GM12878 (cell line): ENCODE data around the gene MAP3K5. TPM values are rescaled to one million over a fixed set of nuclear protein-coding genes. Genes with fewer than 3 reads are reported as not detected.
A peak's percentile ranks its signal among the peaks of the same experiment; 100 is the strongest.

Experiments used
- ATAC-seq: fragments of 200-7000 bp; cut with Tn5 transposase; 3 replicates; pipeline ENCODE4 v1.9.1; 2020; ENCODE audit warnings: mild to moderate bottlenecking, moderate library complexity
- BruUV-seq: library from RNA; stranded (reverse); fragments of 400-500 nt; replicated peaks from 2 replicates; lab custom pipeline; 2021; lab: Mats Ljungman, UMichigan
- CTCF ChIA-PET: fragments of 300-600 bp; sonication (Branson Sonifier 250); formaldehyde crosslinking; extraction: SDS; loops from one replicate; lab custom pipeline; 2021; ENCODE audit warnings: inconsistent platforms; lab: Yijun Ruan, JAX
- POLR2A ChIA-PET: fragments of 350-600 bp; formaldehyde crosslinking; extraction: SDS; loops from one replicate; lab custom pipeline; 2021; ENCODE audit warnings: inconsistent platforms; lab: Charles Lee
- RAD21 ChIA-PET: fragments of 300-600 bp; sonication (Branson Sonifier 250); formaldehyde crosslinking; loops from one replicate; lab custom pipeline; 2023; ENCODE audit warnings: antibody characterized with exemption; ENCODE audit not compliant: unreplicated experiment; lab: Charles Lee
- SMC1A ChIA-PET: fragments of 300-600 bp; sonication (Branson Sonifier 250); formaldehyde crosslinking; loops from one replicate; lab custom pipeline; 2023; ENCODE audit not compliant: unreplicated experiment, uncharacterized antibody; lab: Charles Lee
- DNase-seq: peaks from one replicate; pipeline ENCODE4 v3.0.0-alpha.2; 2011; ENCODE audit warnings: low read depth, low spot score
- FAIRE-seq: peaks from 3 replicates; lab custom pipeline; 2011; peaks lifted over from hg19 to GRCh38; lab: Jason Lieb, UNC
- H2AFZ ChIP-seq: 2 replicates; pipeline ENCODE4 v1.6.0; 2011; ENCODE audit warnings: low read depth, low read length, control low read depth; ENCODE audit not compliant: control insufficient read depth
- H3K27ac ChIP-seq: 2 replicates; pipeline ENCODE4 v1.5.1; 2011; ENCODE audit warnings: control low read depth; ENCODE audit not compliant: control insufficient read depth, insufficient read depth
- H3K27me3 ChIP-seq, 2 experiments: replicated peaks in 1 of 2; 2 replicates each; pipeline versions ENCODE4 v1.6.0 to v1.6.1; 2011; ENCODE audit warnings: low read length in 1 of 2; ENCODE audit not compliant: control insufficient read depth in 2 of 2, insufficient read depth in 2 of 2
- H3K36me3 ChIP-seq, 2 experiments: 2 replicates each; pipeline ENCODE4 v1.5.1; 2011; ENCODE audit warnings: low read length in 1 of 2; ENCODE audit not compliant: control insufficient read depth in 2 of 2, insufficient read depth in 2 of 2
- H3K4me1 ChIP-seq: 2 replicates; pipeline ENCODE4 v1.6.1; 2011; ENCODE audit warnings: mild to moderate bottlenecking, low read length, moderate library complexity, mixed read lengths; ENCODE audit not compliant: control insufficient read depth, insufficient read depth
- H3K4me2 ChIP-seq: 2 replicates; pipeline ENCODE4 v1.6.0; 2011; ENCODE audit warnings: control low read depth; ENCODE audit not compliant: control insufficient read depth, insufficient read depth
- H3K4me3 ChIP-seq: fragments of 200-600 bp; sonication (generic); 2 replicates; pipeline ENCODE4 v1.5.1; 2016
- H3K79me2 ChIP-seq: 2 replicates; pipeline ENCODE4 v1.6.0; 2011; ENCODE audit warnings: low read length; ENCODE audit not compliant: control insufficient read depth, insufficient read depth
- H3K9ac ChIP-seq: 2 replicates; pipeline ENCODE4 v1.8.0; 2011; ENCODE audit warnings: low read length, control low read depth, mixed read lengths; ENCODE audit not compliant: control insufficient read depth, insufficient read depth
- H3K9me3 ChIP-seq: replicated peaks from 3 replicates; pipeline ENCODE4 v1.5.1; 2011; ENCODE audit warnings: mild to moderate bottlenecking, low read length; ENCODE audit not compliant: control insufficient read depth, insufficient read depth
- H4K20me1 ChIP-seq: 2 replicates; pipeline ENCODE4 v1.6.0; 2011; ENCODE audit not compliant: control insufficient read depth, insufficient read depth
- CREB1 ChIP-seq: IDR thresholded peaks from 2 replicates; pipeline ENCODE4 v1.6.1; 2012; ENCODE audit warnings: low read depth, mild to moderate bottlenecking, inconsistent platforms
- EED ChIP-seq: sonication (generic); IDR thresholded peaks from 2 replicates; pipeline ENCODE4 v1.6.1; 2016; ENCODE audit warnings: antibody characterized with exemption, low read depth
- IKZF1 ChIP-seq: fragments of 450-650 bp; conservative IDR thresholded peaks from 2 replicates; pipeline ENCODE4 v1.6.1; 2017; ENCODE audit warnings: antibody characterized with exemption, mild to moderate bottlenecking
- IRF4 ChIP-seq: IDR thresholded peaks from 2 replicates; pipeline ENCODE4 v1.6.1; 2011; ENCODE audit warnings: low read depth, low read length
- MTA2 ChIP-seq: fragments of 450-650 bp; IDR thresholded peaks from 2 replicates; pipeline ENCODE4 v1.6.1; 2016; ENCODE audit warnings: low read depth, mild to moderate bottlenecking, moderate library complexity
- PML ChIP-seq: IDR thresholded peaks from 2 replicates; pipeline ENCODE4 v1.6.1; 2012; ENCODE audit warnings: low read length, inconsistent platforms
- POLR2AphosphoS5 ChIP-seq: IDR thresholded peaks from 2 replicates; pipeline ENCODE4 v1.6.1; 2011; ENCODE audit warnings: mild to moderate bottlenecking, low read length, inconsistent platforms
- POU2F2 ChIP-seq: IDR thresholded peaks from 3 replicates; pipeline ENCODE4 v1.6.1; 2011; ENCODE audit warnings: low read depth, mild to moderate bottlenecking, low read length, borderline replicate concordance
- RUNX3 ChIP-seq: IDR thresholded peaks from 2 replicates; pipeline ENCODE4 v1.6.1; 2012; ENCODE audit warnings: low read length, inconsistent platforms
- SMAD5 ChIP-seq: IDR thresholded peaks from 2 replicates; pipeline ENCODE4 v1.6.1; 2016; ENCODE audit warnings: antibody characterized with exemption, low read depth
- SMC3 ChIP-seq: IDR thresholded peaks from 2 replicates; pipeline ENCODE4 v1.6.1; 2011; ENCODE audit warnings: low read length, improper control_type of control experiment, borderline replicate concordance
- SP1 ChIP-seq: IDR thresholded peaks from one replicate; pipeline ENCODE4 v1.6.1; 2011; ENCODE audit warnings: low read depth, low read length
- SPI1 ChIP-seq: IDR thresholded peaks from 2 replicates; pipeline ENCODE4 v1.6.1; 2011; ENCODE audit warnings: low read depth, mild to moderate bottlenecking, low read length, moderate library complexity, borderline replicate concordance; ENCODE audit not compliant: insufficient read depth
- TCF3 ChIP-seq: IDR thresholded peaks from 2 replicates; pipeline ENCODE4 v1.6.1; 2012; ENCODE audit warnings: low read depth, mild to moderate bottlenecking, low read length, borderline replicate concordance; ENCODE audit not compliant: insufficient read depth
- WGBS: methylation state at CpG from one replicate; pipeline ENCODE4 v1.1.6; 2016; ENCODE audit warnings: low lambda C conversion rate; ENCODE audit not compliant: insufficient replicate concordance, insufficient coverage; ENCODE audit errors: missing lambda C conversion rate; 5-methylcytosine and 5-hydroxymethylcytosine counted together
- in situ Hi-C: fragments of 300-500 bp; cut with MboI; formaldehyde crosslinking; loops from 9 replicates; pipeline ENCODE4 v1.14.3; 2018; ENCODE audit warnings: mixed read lengths
- intact Hi-C: fragments of 100-400 bp; cut with micrococcal nuclease; formaldehyde crosslinking; loops from one replicate; pipeline ENCODE4 v1.14.2; 2022; ENCODE audit not compliant: unreplicated experiment
- polyA plus RNA-seq, 11 experiments: library from polyadenylated mRNA; depleted of rRNA in 4 of 11; unstranded in 6 of 11; stranded (reverse) in 5 of 11; fragments of >200 nt; fragmentation: Nextera tagmentation in 4 of 11; fragmentation: Illumina TruSeq in 1 of 11; extraction: Ambion mirVana in 4 of 11; extraction: Trizol in 1 of 11; gene quantifications; 1 replicate in 1 of 11; 2 replicates in 10 of 11; pipeline versions ENCODE4 v1.2.1 to v1.2.3, GENCODE V29; 2011 to 2016; ENCODE audit warnings: inconsistent platforms in 2 of 11, missing spikeins in 2 of 11, low read depth in 1 of 11
- total RNA-seq, 4 experiments: library from RNA; depleted of rRNA in 3 of 4; stranded (reverse); fragments of >200 nt in 3 of 4; fragmentation: Illumina TruSeq in 1 of 4; extraction: Trizol in 1 of 4; gene quantifications; 2 replicates each; pipeline versions ENCODE4 v1.2.1 to v1.2.3, GENCODE V29; 2013 to 2021
- TF ChIP-seq, protein P1 (sequence below): fragments of 450-650 bp; IDR thresholded peaks from 2 replicates; pipeline ENCODE4 v1.6.1; 2018; ENCODE audit warnings: borderline replicate concordance, mild to moderate bottlenecking; ENCODE audit not compliant: partially characterized antibody
- TF ChIP-seq, protein P2 (sequence below): fragments of 450-650 bp; IDR thresholded peaks from 2 replicates; pipeline ENCODE4 v1.6.1; 2016; ENCODE audit warnings: mild to moderate bottlenecking
- TF ChIP-seq, protein P3 (sequence below), 3 experiments: IDR thresholded peaks in 2 of 3; conservative IDR thresholded peaks in 1 of 3; 2 replicates each; pipeline ENCODE4 v1.5.1; 2011; ENCODE audit warnings: low read depth in 3 of 3, low read length in 3 of 3, mild to moderate bottlenecking in 3 of 3, control low read depth in 2 of 3, moderate library complexity in 2 of 3, inconsistent platforms in 1 of 3, mixed read lengths in 1 of 3; ENCODE audit not compliant: control insufficient read depth in 2 of 3, insufficient read depth in 1 of 3; ENCODE audit errors: extremely low read depth in 1 of 3

The MAP3K5 gene
- total and polyA plus RNA-seq, 10 of the 15 experiments (the other 5 are each of a cell fraction or from before 2014, with no cell fraction given), result 5.4 to 34.3 (median 26.4) TPM

DNA sequence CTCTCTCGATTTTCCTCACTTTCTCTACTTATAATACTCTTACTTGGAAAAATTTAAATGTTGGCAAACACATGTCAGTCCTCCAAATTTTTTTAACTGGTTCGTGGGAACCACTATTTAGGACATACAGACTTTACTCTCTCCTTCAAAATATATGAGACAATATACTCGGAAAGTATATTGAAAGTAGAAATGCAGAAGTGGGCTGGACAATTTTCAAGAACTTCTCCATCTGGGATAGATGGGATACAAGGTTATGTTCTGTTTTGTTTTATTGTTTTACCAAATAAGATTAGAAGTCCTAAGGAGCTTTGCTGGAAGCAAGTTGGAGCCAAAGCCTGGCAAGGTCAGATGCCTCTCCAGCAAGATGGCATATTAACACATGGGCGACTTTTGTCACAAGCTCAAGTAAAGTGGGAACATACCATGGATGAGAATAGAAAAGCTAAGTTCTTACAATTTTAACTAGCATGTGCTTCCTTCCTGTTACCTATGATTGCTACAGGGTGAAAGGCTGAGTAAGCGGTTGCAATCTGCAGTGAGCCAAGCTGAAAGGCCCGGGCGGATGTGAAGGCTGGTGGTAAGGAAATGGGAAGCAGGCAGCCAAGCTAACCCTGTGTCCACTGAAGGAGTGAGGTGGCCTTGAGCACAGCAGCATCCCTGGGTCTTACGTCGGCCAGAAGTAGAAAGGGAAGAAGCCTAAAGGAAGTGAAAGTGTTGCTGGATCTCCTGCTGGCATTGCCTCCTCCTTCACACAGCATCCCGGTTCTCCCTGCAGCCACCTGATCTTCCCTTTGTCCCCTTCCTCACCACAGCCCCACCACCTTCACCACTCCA lies 7.1 kb downstream of the MAP3K5 start:
- Histone ChIP-seq H3K4me1 (peaks cover 27% of the 10 kb centered on the region), H3K4me2 (peak overlapping the region; percentile 92), H3K27me3 (no peaks in the 10 kb centered on the region), H3K27ac (peak overlapping the region; percentile 92), H3K36me3 (peaks cover 2 to 17% of the 10 kb centered on the region in 2 experiments; a peak in 3 of 4 replicates), H3K4me3 (peak overlapping the region; percentile 76), H3K9ac (peak overlapping the region; percentile 85), H3K79me2 (peaks cover 99% of the 10 kb centered on the region), H4K20me1 (no peaks in the 10 kb centered on the region), H2AFZ (no peak overlapping the region), H3K9me3 (no peaks in the 10 kb centered on the region)
- in situ Hi-C loops (loop anchor here (5.0 kb wide), 1 partner anchor 68 kb away; no protein-coding TSS in a partner anchor), intact Hi-C loops (no loop called here)
- DNase-seq (no peak), FAIRE-seq (no peak), ATAC-seq (peak; percentile 32)
- SMC1A ChIA-PET, result interaction anchor here (2.2 to 13.3 kb wide), 6 partner anchors 11 to 141 kb away, joined by 7 to 446 read pairs (median 123); no protein-coding TSS in a partner anchor
- CTCF ChIA-PET, result interaction anchor here (0.8 to 9.8 kb wide), 7 partner anchors 13 to 141 kb away, joined by 3 to 411 read pairs (median 8); no protein-coding TSS in a partner anchor
- 8% methylated on average over 10 of the region's 10 CpGs for WGBS
- no TSS peak for BruUV-seq
- POLR2A ChIA-PET, result interaction anchor here (1.3 to 10.1 kb wide), 4 partner anchors 12 to 66 kb away, joined by 6 to 265 read pairs (median 130); no protein-coding TSS in a partner anchor
- RAD21 ChIA-PET, result interaction anchor here (0.5 to 12.6 kb wide), 6 partner anchors 12 to 169 kb away, joined by 3 to 405 read pairs (median 144); no protein-coding TSS in a partner anchor
- TF ChIP-seq POU2F2 (0 out of 3 replicates have a peak, but pooled peaks have one; percentile 53), SMAD5 (no peak), TCF3 (0 out of 2 replicates have a peak, but pooled peaks have one; percentile 25), POLR2AphosphoS5 (peak; percentile 82), EED (peak; percentile 84), CREB1 (0 out of 2 replicates have a peak, but pooled peaks have one; percentile 0), SP1 (no peak), SPI1 (peak; percentile 76), MTA2 (peak; percentile 14; the same call in 1 of the 2 replicates), PML (peak; percentile 28; the same call in 1 of the 2 replicates), IRF4 (peak; percentile 48; the same call in 1 of the 2 replicates), SMC3 (no peak), RUNX3 (peak; percentile 18; the same call in 1 of the 2 replicates), IKZF1 (peak; percentile 84)
- TF ChIP-seq, protein P1, sequence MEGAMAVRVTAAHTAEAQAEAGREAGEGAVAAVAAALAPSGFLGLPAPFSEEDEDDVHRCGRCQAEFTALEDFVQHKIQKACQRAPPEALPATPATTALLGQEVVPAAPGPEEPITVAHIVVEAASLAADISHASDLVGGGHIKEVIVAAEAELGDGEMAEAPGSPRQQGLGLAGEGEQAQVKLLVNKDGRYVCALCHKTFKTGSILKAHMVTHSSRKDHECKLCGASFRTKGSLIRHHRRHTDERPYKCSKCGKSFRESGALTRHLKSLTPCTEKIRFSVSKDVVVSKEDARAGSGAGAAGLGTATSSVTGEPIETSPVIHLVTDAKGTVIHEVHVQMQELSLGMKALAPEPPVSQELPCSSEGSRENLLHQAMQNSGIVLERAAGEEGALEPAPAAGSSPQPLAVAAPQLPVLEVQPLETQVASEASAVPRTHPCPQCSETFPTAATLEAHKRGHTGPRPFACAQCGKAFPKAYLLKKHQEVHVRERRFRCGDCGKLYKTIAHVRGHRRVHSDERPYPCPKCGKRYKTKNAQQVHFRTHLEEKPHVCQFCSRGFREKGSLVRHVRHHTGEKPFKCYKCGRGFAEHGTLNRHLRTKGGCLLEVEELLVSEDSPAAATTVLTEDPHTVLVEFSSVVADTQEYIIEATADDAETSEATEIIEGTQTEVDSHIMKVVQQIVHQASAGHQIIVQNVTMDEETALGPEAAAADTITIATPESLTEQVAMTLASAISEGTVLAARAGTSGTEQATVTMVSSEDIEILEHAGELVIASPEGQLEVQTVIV, result no peak
- TF ChIP-seq, protein P2, sequence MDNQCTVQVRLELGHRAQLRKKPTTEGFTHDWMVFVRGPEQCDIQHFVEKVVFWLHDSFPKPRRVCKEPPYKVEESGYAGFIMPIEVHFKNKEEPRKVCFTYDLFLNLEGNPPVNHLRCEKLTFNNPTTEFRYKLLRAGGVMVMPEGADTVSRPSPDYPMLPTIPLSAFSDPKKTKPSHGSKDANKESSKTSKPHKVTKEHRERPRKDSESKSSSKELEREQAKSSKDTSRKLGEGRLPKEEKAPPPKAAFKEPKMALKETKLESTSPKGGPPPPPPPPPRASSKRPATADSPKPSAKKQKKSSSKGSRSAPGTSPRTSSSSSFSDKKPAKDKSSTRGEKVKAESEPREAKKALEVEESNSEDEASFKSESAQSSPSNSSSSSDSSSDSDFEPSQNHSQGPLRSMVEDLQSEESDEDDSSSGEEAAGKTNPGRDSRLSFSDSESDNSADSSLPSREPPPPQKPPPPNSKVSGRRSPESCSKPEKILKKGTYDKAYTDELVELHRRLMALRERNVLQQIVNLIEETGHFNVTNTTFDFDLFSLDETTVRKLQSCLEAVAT, result peak; percentile 72
- TF ChIP-seq, protein P3, sequence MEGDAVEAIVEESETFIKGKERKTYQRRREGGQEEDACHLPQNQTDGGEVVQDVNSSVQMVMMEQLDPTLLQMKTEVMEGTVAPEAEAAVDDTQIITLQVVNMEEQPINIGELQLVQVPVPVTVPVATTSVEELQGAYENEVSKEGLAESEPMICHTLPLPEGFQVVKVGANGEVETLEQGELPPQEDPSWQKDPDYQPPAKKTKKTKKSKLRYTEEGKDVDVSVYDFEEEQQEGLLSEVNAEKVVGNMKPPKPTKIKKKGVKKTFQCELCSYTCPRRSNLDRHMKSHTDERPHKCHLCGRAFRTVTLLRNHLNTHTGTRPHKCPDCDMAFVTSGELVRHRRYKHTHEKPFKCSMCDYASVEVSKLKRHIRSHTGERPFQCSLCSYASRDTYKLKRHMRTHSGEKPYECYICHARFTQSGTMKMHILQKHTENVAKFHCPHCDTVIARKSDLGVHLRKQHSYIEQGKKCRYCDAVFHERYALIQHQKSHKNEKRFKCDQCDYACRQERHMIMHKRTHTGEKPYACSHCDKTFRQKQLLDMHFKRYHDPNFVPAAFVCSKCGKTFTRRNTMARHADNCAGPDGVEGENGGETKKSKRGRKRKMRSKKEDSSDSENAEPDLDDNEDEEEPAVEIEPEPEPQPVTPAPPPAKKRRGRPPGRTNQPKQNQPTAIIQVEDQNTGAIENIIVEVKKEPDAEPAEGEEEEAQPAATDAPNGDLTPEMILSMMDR (IDR thresholded peaks at IDR 0.05 in 2 of 3, conservative IDR thresholded peaks at IDR 0.05 in 1 of 3; ENCODE audit: control insufficient read depth in 2 of 3, extremely low read depth in 1 of 3, insufficient read depth in 1 of 3, low read depth in 3 of 3, low read length in 3 of 3), result no peak
